ENCODE results near the gene PSKH1. TPM values are rescaled to one million over a fixed set of nuclear protein-coding genes. Genes with fewer than 3 reads are reported as not detected.
"Not testable (repeated sequence)": the region's sequence is repeated elsewhere in the genome, so short reads cannot be mapped to it uniquely, and the experiment has no call there.

PSKH1 gene
- total RNA-seq, 1 experiment from 2014 or later: 24.2 TPM

- H3K9me3 ChIP-seq (ENCODE audit: low read depth, low read length, poor library complexity, severe bottlenecking): no peaks in the 10 kb centered on the region
- no peak overlapping the region for H3K4me3 ChIP-seq (ENCODE audit: low read depth, low read length, poor library complexity, severe bottlenecking)
- ChIA-PET CTCF (no interaction called here), POLR2A (ENCODE audit: low non-redundant PET) (no interaction called here)
- TF ChIP-seq CTCF (conservative IDR thresholded peaks at IDR 0.05; ENCODE audit: low read depth, low read length): no peak
- no peak for TF ChIP-seq EZH2 (IDR thresholded peaks at IDR 0.05; ENCODE audit: borderline replicate concordance, low read depth, low read length, poor library complexity, severe bottlenecking)
- H3K4me1 ChIP-seq (ENCODE audit: insufficient read depth, low read length, poor library complexity, severe bottlenecking): no peaks in the 10 kb centered on the region
- H3K27me3 ChIP-seq (replicated peaks; ENCODE audit: insufficient read depth, low read depth, low read length, poor library complexity): no peaks in the 10 kb centered on the region
- BruUV-seq (replicated peaks): no TSS peak
- peak overlapping the region; percentile 28 for H3K27ac ChIP-seq (ENCODE audit: low read depth, low read length, poor library complexity, severe bottlenecking)
- DNase-seq (ENCODE audit: low spot score): no peak
- peaks cover 34% of the 10 kb centered on the region for H3K36me3 ChIP-seq (ENCODE audit: insufficient read depth, low read length, poor library complexity, severe bottlenecking)
- intact Hi-C loops (cut with micrococcal nuclease; ENCODE audit: unreplicated experiment): no loop called here
Measured at GRCh38 chr16:67862623-67863583, 30.2 kb upstream of the PSKH1 start.

GRCh38 chr16:67864044-67864443, 29.0 kb upstream of the PSKH1 start:
- H3K4me1 ChIP-seq (ENCODE audit: insufficient read depth, low read length, poor library complexity, severe bottlenecking); intact Hi-C loops (cut with micrococcal nuclease; ENCODE audit: unreplicated experiment); H3K27ac ChIP-seq (ENCODE audit: low read depth, low read length, poor library complexity, severe bottlenecking); H3K27me3 ChIP-seq (replicated peaks; ENCODE audit: insufficient read depth, low read depth, low read length, poor library complexity); POLR2A ChIA-PET (ENCODE audit: low non-redundant PET); DNase-seq (ENCODE audit: low spot score); CTCF ChIA-PET; H3K4me3 ChIP-seq (ENCODE audit: low read depth, low read length, poor library complexity, severe bottlenecking); BruUV-seq (replicated peaks); H3K9me3 ChIP-seq (ENCODE audit: low read depth, low read length, poor library complexity, severe bottlenecking): not testable (repeated sequence)
- peaks cover 45% of the 10 kb centered on the region for H3K36me3 ChIP-seq (ENCODE audit: insufficient read depth, low read length, poor library complexity, severe bottlenecking)

GRCh38 chr16:67864594-67864993, 28.5 kb upstream of the PSKH1 start:
- CTCF ChIA-PET: no interaction called here
- no peaks in the 10 kb centered on the region for H3K4me1 ChIP-seq (ENCODE audit: insufficient read depth, low read length, poor library complexity, severe bottlenecking)
- TF ChIP-seq CTCF (conservative IDR thresholded peaks at IDR 0.05; ENCODE audit: low read depth, low read length) (no peak), EZH2 (IDR thresholded peaks at IDR 0.05; ENCODE audit: borderline replicate concordance, low read depth, low read length, poor library complexity, severe bottlenecking) (no peak)
- H3K9me3 ChIP-seq (ENCODE audit: low read depth, low read length, poor library complexity, severe bottlenecking): no peaks in the 10 kb centered on the region
- DNase-seq (ENCODE audit: low spot score): no peak
- no TSS peak for BruUV-seq (replicated peaks)
- H3K4me3 ChIP-seq (ENCODE audit: low read depth, low read length, poor library complexity, severe bottlenecking): no peak overlapping the region
- no peak overlapping the region for H3K27ac ChIP-seq (ENCODE audit: low read depth, low read length, poor library complexity, severe bottlenecking)
- intact Hi-C loops (cut with micrococcal nuclease; ENCODE audit: unreplicated experiment): no loop called here
- H3K27me3 ChIP-seq (replicated peaks; ENCODE audit: insufficient read depth, low read depth, low read length, poor library complexity): no peaks in the 10 kb centered on the region
- POLR2A ChIA-PET (ENCODE audit: low non-redundant PET): no interaction called here
- peaks cover 45% of the 10 kb centered on the region for H3K36me3 ChIP-seq (ENCODE audit: insufficient read depth, low read length, poor library complexity, severe bottlenecking)

Measured in A673 (cell line).